ENCODE results near the gene KIF5B. TPM values are rescaled to one million over a fixed set of nuclear protein-coding genes. Genes with fewer than 3 reads are reported as not detected.

KIF5B gene
- total RNA-seq, 1 experiment from 2014 or later, result 70.5 TPM

DNA sequence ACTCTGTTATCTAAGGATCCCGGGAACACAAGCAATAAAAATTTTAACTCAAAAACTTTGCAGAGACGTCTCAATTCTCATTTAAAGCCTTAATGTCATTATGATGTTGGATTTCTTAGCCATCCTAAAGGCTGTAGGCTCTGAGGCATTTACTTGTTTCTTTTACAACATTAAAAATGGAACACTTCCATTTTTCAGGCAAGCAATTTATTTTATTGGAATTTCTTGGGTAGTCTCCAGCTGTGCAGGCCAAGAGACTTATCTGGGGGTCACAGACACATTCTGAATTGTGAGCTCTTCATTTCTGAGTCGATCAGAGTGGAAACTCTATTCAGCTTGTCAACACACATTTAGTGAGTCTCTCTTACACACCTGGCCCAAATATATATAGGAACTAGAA lies 48.0 kb upstream of the KIF5B start:
- H3K4me2 ChIP-seq (ENCODE audit: insufficient read depth, insufficient read length, low read length), result no peak overlapping the region
- Mint-ChIP-seq H3K4me3 (no peak overlapping the region), H3K9me3 (peaks cover 6 to 10% of the 10 kb centered on the region in 2 experiments), H3K4me1 (peaks cover 3 to 6% of the 10 kb centered on the region in 2 experiments; a peak in 2 of 4 replicates), H3K27ac (no peak overlapping the region), H3K36me3 (ENCODE audit: insufficient read depth in 1 of 3, low read depth in 3 of 3) (peaks cover 0 to 2% (median 2%) of the 10 kb centered on the region in 3 experiments; a peak in 4 of 7 replicates), H3K27me3 (ENCODE audit: low read depth) (no peaks in the 10 kb centered on the region; the same call in 1 of the 2 replicates)
- H3K9me3 ChIP-seq (ENCODE audit: control insufficient read depth, low read depth, low read length), result no peaks in the 10 kb centered on the region
- H4K91ac ChIP-seq (ENCODE audit: insufficient read length, low read depth, low read length), result no peak overlapping the region
- H2BK120ac ChIP-seq (ENCODE audit: low read depth, low read length, poor library complexity, severe bottlenecking), result no peak overlapping the region
- no peak overlapping the region for H2BK5ac ChIP-seq (ENCODE audit: insufficient read length, low read length)
- H2BK20ac ChIP-seq (ENCODE audit: low read depth, low read length, poor library complexity, severe bottlenecking), result no peak overlapping the region
- H3K27me3 ChIP-seq (ENCODE audit: insufficient read depth, low read length), result no peaks in the 10 kb centered on the region
- H4K8ac ChIP-seq (replicated peaks; ENCODE audit: insufficient read length, low read depth, low read length), result no peak overlapping the region
- H2BK15ac ChIP-seq (ENCODE audit: low read depth, low read length), result no peak overlapping the region
- H3K79me2 ChIP-seq (ENCODE audit: insufficient read depth, low read length), result no peaks in the 10 kb centered on the region
- no peaks in the 10 kb centered on the region for H3K79me1 ChIP-seq (ENCODE audit: insufficient read depth, low read depth, low read length, poor library complexity, severe bottlenecking)
- WGBS (ENCODE audit: extremely low coverage, insufficient read length, low lambda C conversion rate), result no CpG with 5 or more reads among the region's 3 CpGs
- no peak overlapping the region for H3K4ac ChIP-seq (ENCODE audit: low read depth, low read length)
- H3K23ac ChIP-seq (ENCODE audit: insufficient read length, low read depth, low read length), result no peak overlapping the region
- no peaks in the 10 kb centered on the region for H4K20me1 ChIP-seq (ENCODE audit: control insufficient read depth, insufficient read depth, insufficient read length)
- H4K5ac ChIP-seq (ENCODE audit: insufficient read length, low read depth, low read length), result no peak overlapping the region
- no peak overlapping the region for H3T11ph ChIP-seq (ENCODE audit: low read length)
- no peak overlapping the region for H3K14ac ChIP-seq (ENCODE audit: insufficient read depth, low read length)
- H3K27ac ChIP-seq (ENCODE audit: insufficient read length, low read depth, low read length), result no peak overlapping the region
- no peak overlapping the region for H2AK5ac ChIP-seq (ENCODE audit: insufficient read length, low read length)
- H3K23me2 ChIP-seq (ENCODE audit: insufficient read length, low read depth, low read length, poor library complexity, severe bottlenecking), result no peaks in the 10 kb centered on the region
- H2BK12ac ChIP-seq (ENCODE audit: insufficient read length, low read depth, low read length), result no peak overlapping the region
- no peak overlapping the region for H3K9ac ChIP-seq (ENCODE audit: extremely low read depth, insufficient read length, low read length)
- no peaks in the 10 kb centered on the region for H3K4me1 ChIP-seq (ENCODE audit: insufficient read depth, low read length)
- no peak for DNase-seq
- H3K18ac ChIP-seq (ENCODE audit: insufficient read length, low read depth, low read length), result no peak overlapping the region
- TF ChIP-seq, protein P1, sequence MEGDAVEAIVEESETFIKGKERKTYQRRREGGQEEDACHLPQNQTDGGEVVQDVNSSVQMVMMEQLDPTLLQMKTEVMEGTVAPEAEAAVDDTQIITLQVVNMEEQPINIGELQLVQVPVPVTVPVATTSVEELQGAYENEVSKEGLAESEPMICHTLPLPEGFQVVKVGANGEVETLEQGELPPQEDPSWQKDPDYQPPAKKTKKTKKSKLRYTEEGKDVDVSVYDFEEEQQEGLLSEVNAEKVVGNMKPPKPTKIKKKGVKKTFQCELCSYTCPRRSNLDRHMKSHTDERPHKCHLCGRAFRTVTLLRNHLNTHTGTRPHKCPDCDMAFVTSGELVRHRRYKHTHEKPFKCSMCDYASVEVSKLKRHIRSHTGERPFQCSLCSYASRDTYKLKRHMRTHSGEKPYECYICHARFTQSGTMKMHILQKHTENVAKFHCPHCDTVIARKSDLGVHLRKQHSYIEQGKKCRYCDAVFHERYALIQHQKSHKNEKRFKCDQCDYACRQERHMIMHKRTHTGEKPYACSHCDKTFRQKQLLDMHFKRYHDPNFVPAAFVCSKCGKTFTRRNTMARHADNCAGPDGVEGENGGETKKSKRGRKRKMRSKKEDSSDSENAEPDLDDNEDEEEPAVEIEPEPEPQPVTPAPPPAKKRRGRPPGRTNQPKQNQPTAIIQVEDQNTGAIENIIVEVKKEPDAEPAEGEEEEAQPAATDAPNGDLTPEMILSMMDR (conservative IDR thresholded peaks at IDR 0.05), result no peak
- no peak overlapping the region for H2AFZ ChIP-seq (ENCODE audit: low read length)
- no peak overlapping the region for H3K56ac ChIP-seq (ENCODE audit: insufficient read length, low read depth, low read length)

Data from H9 (cell line).